ENCODE results near the gene PGRMC1.

The PGRMC1 gene

GRCh38 chrX:119222932-119223331, 13.2 kb upstream of the PGRMC1 start:
- Mint-ChIP-seq H3K27ac (no peak overlapping the region), H3K27me3 (peaks cover 10% of the 10 kb centered on the region), H3K4me1 (ENCODE audit: low read depth) (no peaks in the 10 kb centered on the region), H3K4me3 (no peak overlapping the region), H3K9me3 (no peaks in the 10 kb centered on the region), H3K36me3 (ENCODE audit: low read depth) (no peaks in the 10 kb centered on the region)

- no peak overlapping the region for H3K27ac Mint-ChIP-seq
- H3K4me1 Mint-ChIP-seq (ENCODE audit: low read depth) = no peaks in the 10 kb centered on the region
- H3K9me3 Mint-ChIP-seq = no peaks in the 10 kb centered on the region
- H3K36me3 Mint-ChIP-seq (ENCODE audit: low read depth) = no peaks in the 10 kb centered on the region
- no peak overlapping the region for H3K4me3 Mint-ChIP-seq
- peaks cover 10% of the 10 kb centered on the region for H3K27me3 Mint-ChIP-seq
Observed at GRCh38 chrX:119223783-119224182, 12.3 kb upstream of the PGRMC1 start.

- peaks cover 21% of the 10 kb centered on the region for H3K27me3 Mint-ChIP-seq
- no peaks in the 10 kb centered on the region for H3K9me3 Mint-ChIP-seq
- no peaks in the 10 kb centered on the region for H3K36me3 Mint-ChIP-seq (ENCODE audit: low read depth)
- peaks cover 5% of the 10 kb centered on the region for H3K4me1 Mint-ChIP-seq (ENCODE audit: low read depth)
- H3K27ac Mint-ChIP-seq = no peak overlapping the region
- no peak overlapping the region for H3K4me3 Mint-ChIP-seq
Observed at GRCh38 chrX:119226446-119226845, 9.6 kb upstream of the PGRMC1 start.

- peaks cover 5% of the 10 kb centered on the region for H3K4me1 Mint-ChIP-seq (ENCODE audit: low read depth)
- no peak overlapping the region for H3K4me3 Mint-ChIP-seq
- H3K27ac Mint-ChIP-seq = no peak overlapping the region
- H3K9me3 Mint-ChIP-seq = no peaks in the 10 kb centered on the region
- H3K27me3 Mint-ChIP-seq = peaks cover 24% of the 10 kb centered on the region
- no peaks in the 10 kb centered on the region for H3K36me3 Mint-ChIP-seq (ENCODE audit: low read depth)
Observed at GRCh38 chrX:119228512-119229252, 7.4 kb upstream of the PGRMC1 start.

GRCh38 chrX:119229253-119229615, 6.9 kb upstream of the PGRMC1 start:
- no peaks in the 10 kb centered on the region for H3K36me3 Mint-ChIP-seq (ENCODE audit: low read depth)
- H3K4me3 Mint-ChIP-seq = no peak overlapping the region
- H3K9me3 Mint-ChIP-seq = no peaks in the 10 kb centered on the region
- peaks cover 24% of the 10 kb centered on the region for H3K27me3 Mint-ChIP-seq
- no peak overlapping the region for H3K27ac Mint-ChIP-seq
- H3K4me1 Mint-ChIP-seq (ENCODE audit: low read depth) = peaks cover 5% of the 10 kb centered on the region

GRCh38 chrX:119230850-119231249, 5.2 kb upstream of the PGRMC1 start:
- H3K9me3 Mint-ChIP-seq = no peaks in the 10 kb centered on the region
- H3K27ac Mint-ChIP-seq = no peak overlapping the region
- H3K4me1 Mint-ChIP-seq (ENCODE audit: low read depth) = peaks cover 10% of the 10 kb centered on the region
- no peak overlapping the region for H3K4me3 Mint-ChIP-seq
- H3K27me3 Mint-ChIP-seq = peaks cover 24% of the 10 kb centered on the region
- H3K36me3 Mint-ChIP-seq (ENCODE audit: low read depth) = no peaks in the 10 kb centered on the region

GRCh38 chrX:119231936-119232445, 4.1 kb upstream of the PGRMC1 start:
- Mint-ChIP-seq H3K9me3 (no peaks in the 10 kb centered on the region), H3K36me3 (ENCODE audit: low read depth) (peaks cover under 1% of the 10 kb centered on the region), H3K27ac (no peak overlapping the region), H3K4me1 (ENCODE audit: low read depth) (peaks cover 11% of the 10 kb centered on the region), H3K4me3 (no peak overlapping the region), H3K27me3 (peaks cover 24% of the 10 kb centered on the region)

- H3K36me3 Mint-ChIP-seq (ENCODE audit: low read depth) = peaks cover 14% of the 10 kb centered on the region
- H3K27ac Mint-ChIP-seq = no peak overlapping the region
- H3K4me1 Mint-ChIP-seq (ENCODE audit: low read depth) = peaks cover 30% of the 10 kb centered on the region
- H3K9me3 Mint-ChIP-seq = no peaks in the 10 kb centered on the region
- peaks cover 8% of the 10 kb centered on the region for H3K27me3 Mint-ChIP-seq
- H3K4me3 Mint-ChIP-seq = peak overlapping the region; percentile 97
Observed at GRCh38 chrX:119235051-119235511, 1.0 kb upstream of the PGRMC1 start.

GRCh38 chrX:119236623-119237561, 807 bp downstream of the PGRMC1 start:
- H3K36me3 Mint-ChIP-seq (ENCODE audit: low read depth) = peaks cover 23% of the 10 kb centered on the region
- peaks cover 4% of the 10 kb centered on the region for H3K27me3 Mint-ChIP-seq
- peaks cover 33% of the 10 kb centered on the region for H3K4me1 Mint-ChIP-seq (ENCODE audit: low read depth)
- H3K9me3 Mint-ChIP-seq = no peaks in the 10 kb centered on the region
- peak overlapping the region; percentile 84 for H3K27ac Mint-ChIP-seq
- H3K4me3 Mint-ChIP-seq = peak overlapping the region; percentile 97

- Mint-ChIP-seq H3K36me3 (ENCODE audit: low read depth) (peaks cover 30% of the 10 kb centered on the region), H3K27ac (peak overlapping the region; percentile 84), H3K9me3 (no peaks in the 10 kb centered on the region), H3K27me3 (peaks cover 4% of the 10 kb centered on the region), H3K4me1 (ENCODE audit: low read depth) (peaks cover 35% of the 10 kb centered on the region), H3K4me3 (peak overlapping the region; percentile 97)
Observed at GRCh38 chrX:119237562-119237942, 1.5 kb downstream of the PGRMC1 start.

- Mint-ChIP-seq H3K36me3 (ENCODE audit: low read depth) (peaks cover 40% of the 10 kb centered on the region), H3K27me3 (peaks cover 4% of the 10 kb centered on the region), H3K4me1 (ENCODE audit: low read depth) (peaks cover 35% of the 10 kb centered on the region), H3K4me3 (peak overlapping the region; percentile 97), H3K27ac (no peak overlapping the region), H3K9me3 (no peaks in the 10 kb centered on the region)
Observed at GRCh38 chrX:119238557-119238956, 2.5 kb downstream of the PGRMC1 start.

- Mint-ChIP-seq H3K9me3 (no peaks in the 10 kb centered on the region), H3K36me3 (ENCODE audit: low read depth) (peaks cover 44% of the 10 kb centered on the region), H3K27me3 (no peaks in the 10 kb centered on the region), H3K4me1 (ENCODE audit: low read depth) (peaks cover 35% of the 10 kb centered on the region), H3K4me3 (no peak overlapping the region), H3K27ac (no peak overlapping the region)
Observed at GRCh38 chrX:119240356-119240755, 4.3 kb downstream of the PGRMC1 start.

- H3K4me3 Mint-ChIP-seq = no peak overlapping the region
- no peaks in the 10 kb centered on the region for H3K9me3 Mint-ChIP-seq
- H3K27me3 Mint-ChIP-seq = no peaks in the 10 kb centered on the region
- peaks cover 17% of the 10 kb centered on the region for H3K36me3 Mint-ChIP-seq (ENCODE audit: low read depth)
- H3K27ac Mint-ChIP-seq = no peak overlapping the region
- H3K4me1 Mint-ChIP-seq (ENCODE audit: low read depth) = peaks cover 4% of the 10 kb centered on the region
Observed at GRCh38 chrX:119247702-119248101, 11.6 kb downstream of the PGRMC1 start.

- H3K9me3 Mint-ChIP-seq = no peaks in the 10 kb centered on the region
- peaks cover 4% of the 10 kb centered on the region for H3K36me3 Mint-ChIP-seq (ENCODE audit: low read depth)
- H3K27ac Mint-ChIP-seq = no peak overlapping the region
- H3K27me3 Mint-ChIP-seq = peaks cover 5% of the 10 kb centered on the region
- H3K4me1 Mint-ChIP-seq (ENCODE audit: low read depth) = peaks cover 4% of the 10 kb centered on the region
- no peak overlapping the region for H3K4me3 Mint-ChIP-seq
Observed at GRCh38 chrX:119249891-119250290, 13.8 kb downstream of the PGRMC1 start.

- peaks cover 4% of the 10 kb centered on the region for H3K4me1 Mint-ChIP-seq (ENCODE audit: low read depth)
- H3K9me3 Mint-ChIP-seq = no peaks in the 10 kb centered on the region
- no peaks in the 10 kb centered on the region for H3K36me3 Mint-ChIP-seq (ENCODE audit: low read depth)
- no peak overlapping the region for H3K27ac Mint-ChIP-seq
- peaks cover 5% of the 10 kb centered on the region for H3K27me3 Mint-ChIP-seq
- H3K4me3 Mint-ChIP-seq = no peak overlapping the region
Observed at GRCh38 chrX:119251386-119251785, 15.3 kb downstream of the PGRMC1 start.

All from stimulated activated naive CD8-positive, alpha-beta T cell treated with anti-CD3 and anti-CD28 coated beads, Interleukin-15, Interleukin-2, amounts not matched to agents 100 ng/mL and 50 ng/mL, for 24 hours (primary cell).